ENCODE measurements around the gene EEF1A2.

The EEF1A2 gene

GRCh38 chr20:63449796-63450730 is 48.8 kb downstream of the EEF1A2 start:
- no peak for DNase-seq (ENCODE audit: low read depth)

- DNase-seq (ENCODE audit: low read depth) = no peak
These were observed 49.9 kb downstream of the EEF1A2 start for GRCh38 chr20:63449025-63449424.

GRCh38 chr20:63448031-63448430 is 50.9 kb downstream of the EEF1A2 start:
- DNase-seq (ENCODE audit: low read depth) = no peak

GRCh38 chr20:63447320-63447719 is 51.6 kb downstream of the EEF1A2 start:
- no peak for DNase-seq (ENCODE audit: low read depth)

DNA sequence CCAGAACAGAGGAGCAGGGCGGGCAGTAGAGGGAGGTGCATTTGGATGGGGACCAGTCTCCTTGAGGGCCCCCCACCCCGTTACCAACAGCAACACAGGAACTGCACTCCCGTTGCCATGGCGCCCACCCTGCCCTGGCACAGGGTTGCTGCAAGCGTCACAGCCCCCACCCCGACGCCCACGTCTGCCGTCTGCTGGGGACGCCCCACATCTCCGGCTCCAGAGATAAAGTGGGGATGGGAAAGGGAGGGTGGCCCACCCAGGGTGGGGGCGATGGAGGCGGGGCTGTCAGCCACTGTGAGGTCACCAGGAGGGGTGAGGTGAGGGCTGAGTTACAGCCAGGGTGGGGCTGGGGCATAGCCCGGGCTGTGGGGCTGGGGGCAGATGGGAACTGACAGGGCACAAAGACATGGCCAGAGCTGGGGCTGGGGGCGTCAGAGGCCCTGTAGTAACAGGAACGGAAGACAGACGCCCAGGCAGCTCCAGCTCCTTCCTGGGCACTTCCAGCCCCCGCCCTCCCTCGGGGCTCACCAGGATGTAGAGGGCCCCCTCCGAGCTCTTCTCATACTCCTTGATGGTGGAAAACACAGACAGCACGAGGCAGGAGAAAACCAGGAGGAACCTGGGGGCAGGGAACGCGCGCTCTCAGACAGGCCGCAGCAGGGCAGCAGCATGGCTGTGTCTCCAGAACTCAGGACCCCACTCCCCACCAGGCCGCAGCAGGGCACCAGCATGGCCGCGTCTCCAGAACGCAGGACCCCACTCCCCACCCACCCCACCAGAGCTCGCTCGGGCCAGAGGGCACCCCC is 52.5 kb downstream of the EEF1A2 start:
- no peak for DNase-seq (ENCODE audit: low read depth)

DNA sequence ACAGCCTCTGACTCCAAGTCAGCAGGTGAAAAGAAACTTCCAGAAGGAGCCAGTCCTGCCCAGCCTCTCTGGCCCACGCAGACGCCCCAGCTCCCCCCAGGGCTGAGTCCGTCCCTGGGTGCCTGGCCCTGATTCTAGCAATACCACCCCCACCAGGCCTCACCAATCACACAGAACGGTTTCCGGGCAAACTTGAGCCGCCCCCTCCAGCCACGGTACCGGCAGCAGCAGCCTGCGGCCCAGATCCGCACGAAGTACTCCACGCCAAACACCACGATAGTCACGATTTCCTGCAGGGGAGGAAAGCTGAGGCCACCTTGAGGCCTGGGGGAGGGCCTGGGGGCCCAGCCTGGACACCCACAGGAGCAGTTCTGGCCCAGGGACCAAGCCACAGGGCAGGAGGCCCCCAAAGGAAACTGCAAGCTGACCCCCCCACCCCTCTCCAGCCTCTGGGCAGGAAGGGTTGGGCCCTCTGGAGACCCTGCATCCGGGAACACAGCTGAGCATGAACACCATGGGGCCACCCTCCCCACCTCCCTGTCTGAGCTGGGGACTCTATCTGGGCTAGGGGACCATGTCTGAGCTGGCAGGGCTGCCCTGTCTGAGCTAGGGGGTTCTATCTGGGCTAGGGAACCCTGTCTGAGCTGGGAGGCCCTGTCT is 53.7 kb downstream of the EEF1A2 start:
- DNase-seq (ENCODE audit: low read depth) = no peak

GRCh38 chr20:63444548-63444947 is 54.3 kb downstream of the EEF1A2 start:
- DNase-seq (ENCODE audit: low read depth) = no peak

DNA sequence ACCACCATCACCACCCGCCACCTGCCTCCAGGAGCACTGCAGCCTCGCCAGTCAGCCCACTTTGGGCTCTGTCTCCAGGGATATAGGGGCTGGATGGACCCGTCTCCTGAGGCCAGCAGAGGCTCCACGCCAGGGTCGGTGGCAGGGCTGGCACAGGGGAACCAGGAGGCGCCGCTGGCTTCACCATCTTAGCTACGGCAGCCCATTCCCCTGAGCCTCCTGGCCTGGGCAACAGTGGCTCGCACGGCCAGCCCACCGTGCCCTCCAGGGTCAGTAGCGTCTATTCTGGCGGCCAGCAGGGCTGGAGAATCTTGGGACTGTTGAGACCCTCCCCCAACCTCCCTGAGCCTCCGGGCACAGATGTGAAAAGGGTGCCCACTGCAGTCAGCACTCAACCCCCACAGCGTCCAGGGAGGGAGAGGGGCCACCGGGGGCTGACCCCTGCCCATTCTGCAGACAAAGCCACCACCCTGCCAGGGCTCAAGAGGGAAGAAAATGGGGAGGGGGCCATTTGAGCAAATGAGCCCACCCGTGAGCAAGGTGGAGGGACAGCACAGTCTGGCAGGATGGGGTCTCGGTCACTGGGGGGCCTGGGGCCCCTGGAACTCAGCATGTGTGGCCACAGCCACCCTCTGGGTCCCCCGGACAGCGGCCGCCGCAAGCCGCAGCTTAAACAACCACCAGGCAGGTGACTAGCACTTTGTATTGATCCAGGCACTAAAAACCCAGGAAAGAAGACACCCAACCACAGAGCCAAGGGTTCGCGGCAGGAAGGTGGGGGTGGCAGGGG is 55.1 kb downstream of the EEF1A2 start:
- no peak for DNase-seq (ENCODE audit: low read depth)

- DNase-seq (ENCODE audit: low read depth) = no peak
These were observed 56.8 kb downstream of the EEF1A2 start for GRCh38 chr20:63442100-63442493.

DNA sequence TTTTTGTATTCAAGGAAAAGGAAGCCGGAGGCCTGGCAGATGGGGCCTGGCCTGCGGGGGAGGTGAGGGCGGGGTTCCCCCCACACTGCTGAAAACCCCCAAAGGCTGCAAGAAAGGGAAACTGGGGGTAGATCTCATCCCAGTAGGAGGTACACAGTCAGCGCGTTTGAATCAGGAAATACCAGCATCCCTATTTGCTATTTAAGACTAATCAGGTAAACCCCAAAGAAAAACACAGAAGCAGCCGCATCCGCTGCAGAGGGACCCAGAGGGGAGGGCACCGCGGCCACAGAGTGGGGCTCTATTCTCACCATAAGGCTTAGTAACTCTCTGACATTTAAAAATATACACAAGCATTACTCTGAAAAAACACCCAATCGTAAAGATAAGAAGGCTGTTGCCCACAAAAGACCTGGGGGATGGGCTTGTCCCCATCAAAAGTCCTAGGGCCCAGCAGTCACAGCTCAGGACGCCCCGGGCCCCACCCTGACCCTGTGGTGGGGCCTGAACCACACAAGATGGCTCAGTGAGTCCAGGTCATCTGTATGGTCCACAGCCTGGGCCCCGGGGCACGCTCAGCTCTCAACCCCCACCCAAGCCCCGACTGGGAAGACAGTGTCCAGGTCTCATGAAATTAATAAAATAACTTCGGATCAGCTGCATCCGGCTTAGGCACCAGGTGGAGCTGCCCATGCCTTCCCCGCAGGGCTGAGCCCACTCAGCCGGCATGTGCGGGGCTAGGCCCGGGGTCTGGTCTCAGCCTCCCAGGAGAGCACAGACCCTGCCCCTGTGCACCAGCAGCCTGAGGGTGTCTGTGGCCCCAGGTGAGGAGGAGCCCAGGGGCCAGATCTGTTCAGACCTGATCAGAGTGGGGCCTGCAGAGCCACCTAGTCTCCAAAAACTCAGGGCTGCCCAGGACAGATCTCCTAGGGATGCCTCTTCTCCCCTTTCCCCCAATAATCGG is 57.5 kb downstream of the EEF1A2 start:
- DNase-seq (ENCODE audit: low read depth) = no peak

DNA sequence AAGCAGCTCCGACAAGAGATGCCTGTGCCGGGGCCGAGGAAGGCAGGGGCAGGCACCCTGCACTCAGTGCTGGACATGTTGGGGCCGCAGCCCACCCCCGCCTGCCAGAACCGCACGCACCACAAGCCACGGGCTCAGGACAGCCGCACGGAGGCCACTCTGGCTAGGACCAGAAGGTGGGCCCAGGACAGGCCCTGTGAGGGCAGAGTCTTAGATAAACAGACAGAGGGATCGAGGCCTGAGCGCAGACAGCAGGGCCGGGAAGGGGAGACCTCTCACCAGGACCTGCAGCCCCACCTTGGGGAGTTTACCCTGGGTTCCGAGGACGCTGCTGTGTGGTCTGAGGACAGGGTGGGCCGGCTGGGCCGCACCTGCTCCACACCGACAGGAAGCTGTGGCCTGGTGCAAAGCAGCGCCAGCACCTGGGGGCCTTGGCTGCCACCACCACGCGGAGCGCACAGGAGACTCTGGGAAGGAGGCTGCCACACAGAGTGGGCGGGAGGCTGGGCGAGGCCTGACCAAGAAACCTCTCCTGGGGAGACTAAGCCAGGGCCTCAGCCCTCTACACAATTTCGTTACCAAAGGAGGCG is 58.4 kb downstream of the EEF1A2 start:
- DNase-seq (ENCODE audit: low read depth) = no peak

DNA sequence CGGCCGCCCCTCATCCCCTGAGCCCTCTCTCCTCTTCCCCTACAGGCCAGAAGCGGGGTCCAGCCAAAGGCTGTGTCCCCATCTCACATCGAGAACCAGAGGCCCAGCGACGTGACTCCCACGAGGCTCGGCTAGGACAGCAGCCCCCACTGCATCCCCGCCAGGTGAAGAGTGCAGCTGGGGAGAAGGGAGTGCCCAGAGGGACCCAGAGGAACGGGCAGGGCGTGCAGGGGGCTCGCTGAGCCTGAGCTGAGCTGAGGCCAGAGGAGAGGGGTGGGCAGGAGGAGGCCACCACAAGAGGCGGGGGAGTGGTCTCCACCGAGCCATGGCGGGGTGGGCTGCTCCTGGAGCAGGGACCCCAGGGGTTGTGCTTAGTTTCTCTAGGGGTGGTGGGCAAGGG is 59.0 kb downstream of the EEF1A2 start:
- no peak for DNase-seq (ENCODE audit: low read depth)

- no peak for DNase-seq (ENCODE audit: low read depth)
These were observed 60.8 kb downstream of the EEF1A2 start for GRCh38 chr20:63438121-63438520.
